Hair follicular keratinocyte (primary cell): Measurements from ENCODE around the gene STAT1. TPM values are rescaled to one million over a fixed set of nuclear protein-coding genes. Genes with fewer than 3 reads are reported as not detected.

Experiments
- total RNA-seq: library from RNA; depleted of rRNA; stranded (reverse); fragments of >200 nt; gene quantifications from 2 replicates; pipeline ENCODE4 v1.2.3, GENCODE V29; 2015

Gene STAT1
- total RNA-seq = 29.8 and 32.1 TPM in 2 replicates

GRCh38 chr2:191013932-191014652 lies at the start of gene STAT1:
STAT1 (minus strand) TSS chr2:191014171; CDS start chr2:191010003, 4,168 bp downstream.

Other genes starting within 250 kb of the STAT1 start
- gene GLS, start 133.3 kb downstream of the STAT1 start, total RNA-seq = 51.3 and 57.6 TPM in 2 replicates
- 1.0 and 4.5 TPM in 2 replicates for gene STAT4, start 136.8 kb upstream of the STAT1 start, total RNA-seq
- gene MYO1B, start 231.2 kb upstream of the STAT1 start, total RNA-seq = 194 and 244 TPM in 2 replicates